ENCODE data around the gene KHDRBS2.

Gene KHDRBS2

DNA sequence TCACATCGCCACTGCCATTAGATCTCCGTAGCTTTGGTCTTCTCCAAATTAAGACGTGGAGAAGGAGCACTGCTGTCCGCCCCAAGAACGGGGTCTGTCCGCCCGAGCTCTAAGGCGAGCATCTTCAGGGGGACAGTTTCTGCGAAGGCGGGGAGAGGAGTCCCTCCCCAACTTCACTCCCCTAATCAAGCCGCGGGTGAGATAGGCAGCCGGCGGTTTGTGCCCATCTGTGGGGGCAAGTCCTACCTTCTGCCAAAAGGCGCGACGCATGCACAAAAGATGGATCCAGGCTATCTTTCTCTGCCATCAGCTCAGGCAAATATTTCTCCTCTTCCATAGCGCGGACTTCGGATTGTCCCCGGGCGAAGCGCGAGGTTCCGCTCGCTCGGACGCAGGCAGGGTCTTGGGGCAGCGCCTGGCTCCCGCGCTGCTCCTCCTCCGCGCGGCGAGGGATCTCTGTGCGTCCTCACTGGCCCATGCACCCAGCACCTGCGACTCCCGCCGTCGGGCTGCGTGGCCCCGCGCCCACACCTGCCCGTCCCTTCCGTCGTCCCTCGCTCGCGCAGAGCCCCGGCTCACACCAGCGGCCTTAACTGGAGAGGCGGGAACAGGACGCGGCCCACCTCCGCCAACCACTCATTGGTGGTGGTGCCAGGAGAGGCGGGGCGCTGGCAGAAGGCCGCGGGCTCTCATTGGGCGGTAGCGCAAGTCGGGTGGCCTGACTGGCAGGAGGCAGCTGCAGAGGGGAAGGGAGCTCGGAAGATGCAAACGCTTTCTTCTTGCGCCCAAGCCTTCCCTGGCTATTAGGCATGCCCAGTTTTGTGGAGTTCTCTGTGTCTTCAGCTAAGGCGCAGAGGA, at the start of gene KHDRBS2:
KHDRBS2 (minus strand) TSS at position 614 of the 858 bp plus-strand sequence.
- peak; percentile 46 for DNase-seq

DNA sequence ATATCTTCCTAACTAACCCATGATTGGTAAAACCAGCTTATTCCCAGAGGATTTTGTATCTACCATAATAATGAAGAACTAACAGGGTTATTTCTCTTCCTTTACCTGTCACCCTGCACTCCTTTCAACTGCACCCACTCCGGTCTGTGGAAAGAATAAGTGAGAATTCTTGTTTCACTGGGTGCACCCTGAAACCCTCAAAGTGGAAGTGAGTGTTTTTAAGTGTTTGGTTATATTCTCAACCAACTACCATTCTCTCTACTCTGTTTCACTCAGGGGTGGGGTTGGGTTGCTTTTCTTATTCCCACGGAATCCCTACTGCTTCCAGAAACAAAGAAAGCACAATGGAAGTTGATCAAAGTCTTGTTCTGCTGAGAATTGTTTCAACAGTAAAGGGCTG, 42.6 kb upstream of the KHDRBS2 start:
- no peak for DNase-seq

DNA sequence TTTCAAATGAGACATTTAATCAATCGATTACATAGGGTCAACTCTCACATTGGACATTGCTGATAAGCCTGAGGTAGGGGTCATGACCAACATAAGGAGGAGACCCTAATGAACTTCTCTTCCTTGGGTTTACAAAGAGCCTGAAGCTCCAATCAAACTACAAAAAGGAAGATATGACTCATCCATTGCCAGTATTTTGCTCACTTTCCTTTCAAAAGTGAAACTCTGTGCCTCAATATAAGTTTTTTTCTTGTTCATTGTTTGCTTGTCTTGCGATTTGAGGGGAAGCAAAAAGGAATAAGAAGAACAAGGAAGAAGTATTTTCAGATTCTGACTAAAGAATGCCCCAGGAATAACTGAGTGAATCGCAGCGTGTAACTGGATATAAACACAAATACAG, 38.8 kb upstream of the KHDRBS2 start:
- DNase-seq, result no peak

DNA sequence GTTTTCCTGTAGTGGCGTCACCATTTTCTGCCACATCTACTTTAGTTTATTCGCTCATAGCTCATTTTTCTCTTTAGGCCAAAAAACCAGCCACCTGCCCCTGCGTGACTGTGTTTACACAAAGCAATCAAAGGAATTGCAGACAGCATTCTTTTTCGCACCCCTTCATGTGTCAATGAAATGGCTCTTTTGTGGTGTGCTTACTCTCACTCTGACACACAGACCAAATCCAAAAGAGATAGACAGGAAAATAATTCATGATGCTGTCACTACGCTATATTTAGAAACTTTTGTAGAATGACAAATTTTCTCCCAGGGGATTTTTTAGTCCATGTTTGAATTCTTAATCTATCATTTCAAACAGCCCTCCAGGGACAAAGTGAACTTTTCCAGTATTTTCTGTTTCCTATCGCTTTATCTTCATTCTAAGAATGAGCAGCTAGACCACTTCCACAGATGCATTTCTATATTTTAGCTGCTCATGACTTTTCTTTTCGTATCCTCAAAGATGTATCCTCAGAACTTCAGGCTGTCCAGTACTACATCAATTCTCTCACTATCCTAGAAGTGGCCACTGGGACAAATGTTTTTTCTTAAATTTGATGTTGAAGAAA, 37.9 kb upstream of the KHDRBS2 start:
- DNase-seq, result no peak

DNA sequence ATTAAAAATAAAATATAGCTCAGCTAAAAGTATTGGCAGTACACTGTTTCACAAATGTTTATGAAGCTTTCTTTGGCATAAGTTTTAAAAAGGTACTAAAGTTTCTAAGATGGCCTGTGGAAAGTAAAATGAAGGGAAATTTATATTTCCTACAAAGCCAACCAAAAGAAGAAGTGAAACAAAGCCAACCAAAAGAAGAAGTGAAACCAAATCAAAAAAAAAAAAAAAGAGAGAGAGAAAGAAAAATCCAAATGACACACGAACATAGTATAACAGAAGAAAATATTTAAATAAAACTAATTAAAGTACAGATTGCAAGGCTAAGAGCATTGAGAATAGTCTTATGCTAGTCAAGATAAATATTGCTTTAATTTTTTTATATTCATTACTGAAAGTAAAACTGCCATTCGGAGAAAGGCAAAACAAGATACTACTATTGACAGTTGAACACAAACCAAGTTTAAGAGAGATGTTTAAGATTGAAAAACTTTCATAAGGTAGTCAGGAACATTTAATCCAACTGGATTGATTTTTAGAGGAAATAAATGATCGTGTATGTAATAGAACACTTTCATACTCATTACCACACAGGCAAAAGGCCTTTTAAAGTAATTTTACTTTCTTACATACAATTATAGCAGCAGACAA, 12.8 kb upstream of the KHDRBS2 start:
- DNase-seq, result no peak

DNA sequence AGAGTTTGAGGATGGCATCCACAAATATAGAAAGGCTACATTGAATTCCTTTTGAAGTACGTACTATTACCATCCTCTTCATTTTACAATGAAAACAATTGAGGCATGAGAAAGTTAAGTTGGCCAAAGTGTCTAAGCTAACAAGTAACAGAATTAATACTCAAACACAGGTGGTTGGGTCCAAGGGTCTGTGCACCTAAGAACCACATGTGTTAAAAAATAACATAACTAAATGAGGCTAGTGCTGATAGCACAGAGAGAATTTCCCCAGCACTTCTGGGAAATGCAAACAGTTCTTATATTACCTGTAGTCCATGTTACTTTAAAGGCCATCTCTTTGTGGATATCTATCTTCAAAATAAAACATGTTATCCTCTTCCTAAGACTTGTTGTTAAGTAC, 10.5 kb upstream of the KHDRBS2 start:
- DNase-seq, result no peak

DNA sequence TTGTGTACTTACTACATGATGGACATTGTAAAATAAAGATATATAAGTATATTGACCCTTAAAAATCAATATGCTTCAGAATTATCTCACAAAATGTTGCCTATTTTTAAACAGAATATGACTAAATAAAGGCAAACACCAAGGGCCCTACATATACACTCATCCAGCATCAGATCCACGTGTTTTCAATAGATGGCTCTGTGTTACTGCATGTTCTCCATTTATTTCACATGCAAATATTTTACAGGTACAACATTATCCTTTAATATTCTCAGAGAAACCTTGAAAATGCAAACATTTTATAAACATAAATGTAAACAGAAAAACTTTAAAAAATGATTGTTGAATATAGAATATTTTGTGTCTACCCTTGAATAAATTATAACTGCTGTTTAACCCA, 2.9 kb upstream of the KHDRBS2 start:
- DNase-seq, result no peak

DNA sequence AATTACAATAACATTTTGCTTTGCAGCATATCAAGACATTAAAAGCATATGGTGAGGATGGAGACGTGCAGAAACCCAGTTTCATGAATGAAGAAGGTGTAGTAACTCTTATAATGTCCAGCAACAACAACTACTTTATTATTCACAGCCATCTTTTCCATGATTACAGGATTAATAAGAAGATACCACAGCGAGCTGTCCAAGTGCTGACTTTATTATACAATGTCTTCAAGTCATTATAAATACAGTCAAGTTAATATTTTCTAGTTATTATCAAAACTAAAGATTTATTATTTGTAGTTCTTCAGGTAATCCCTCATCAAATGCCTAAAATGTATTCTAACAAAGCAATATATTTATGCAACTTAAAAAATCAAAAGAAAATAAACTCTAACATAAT, 2.5 kb upstream of the KHDRBS2 start:
- DNase-seq, result no peak

DNA sequence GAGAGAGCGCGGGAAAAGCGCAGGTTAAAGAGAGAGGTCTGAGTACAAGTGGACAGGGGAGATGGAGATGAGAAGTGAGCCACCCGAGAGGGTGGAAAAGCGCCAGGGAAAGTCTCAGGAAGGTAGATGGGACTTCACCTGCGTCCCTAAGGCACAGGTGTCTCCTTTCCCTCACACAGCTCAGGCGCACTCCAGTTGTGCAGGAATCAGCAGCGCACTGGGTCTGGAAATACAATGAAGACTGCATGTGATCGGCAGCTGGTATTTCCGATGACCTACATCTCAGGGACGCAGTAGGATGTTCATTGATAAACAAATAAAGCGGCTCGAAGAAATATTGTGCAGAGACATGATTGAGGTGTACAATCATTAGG, 432 bp upstream of the KHDRBS2 start:
- no peak for DNase-seq

DNA sequence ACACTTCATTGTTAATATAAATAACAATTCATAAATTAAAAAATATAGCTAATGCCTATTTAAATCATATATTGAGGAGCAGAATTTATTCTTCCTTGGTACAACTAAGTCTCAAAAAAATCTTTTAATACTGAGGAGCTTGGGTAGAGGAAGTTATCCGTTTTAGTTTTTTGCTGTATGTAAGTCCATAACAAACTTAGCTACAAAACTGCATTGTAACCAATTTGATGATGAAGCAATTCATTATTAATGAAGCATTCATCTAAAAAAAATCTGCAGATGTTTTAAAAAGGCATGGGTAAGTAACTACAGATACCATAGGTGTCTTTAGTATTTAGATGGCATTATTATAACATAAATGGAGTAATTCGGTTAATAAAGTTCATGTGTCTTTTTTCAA, 1.3 kb downstream of the KHDRBS2 start:
- DNase-seq, result no peak

DNA sequence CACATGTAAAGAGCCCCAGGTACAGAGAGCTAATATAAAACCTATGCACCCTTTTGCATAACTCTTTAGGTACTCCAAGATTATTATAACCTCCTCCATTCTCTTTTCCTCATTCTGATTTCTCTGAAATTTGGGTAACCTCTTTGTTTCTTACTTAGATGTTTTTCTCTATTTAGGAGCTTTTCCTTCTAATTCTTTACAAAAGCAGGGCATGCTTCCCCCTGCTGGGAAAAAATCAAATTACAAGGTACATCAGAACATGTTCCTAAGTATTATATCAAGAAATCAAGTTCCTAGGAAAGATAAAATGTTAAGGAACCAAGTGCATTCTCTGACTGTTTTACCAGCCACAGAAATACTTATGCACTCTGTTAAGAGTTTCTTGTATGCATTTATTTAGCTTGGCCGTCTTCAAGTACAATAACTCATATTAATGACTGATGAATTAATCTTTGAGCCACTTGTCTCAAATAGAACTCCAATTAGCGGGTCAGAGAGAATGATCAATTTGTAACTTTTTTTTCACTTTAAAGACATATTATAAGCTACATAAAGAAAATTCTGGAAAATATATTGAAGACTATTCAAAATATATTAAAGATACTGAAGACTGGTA, 2.1 kb downstream of the KHDRBS2 start:
- peak; percentile 29 for DNase-seq

DNA sequence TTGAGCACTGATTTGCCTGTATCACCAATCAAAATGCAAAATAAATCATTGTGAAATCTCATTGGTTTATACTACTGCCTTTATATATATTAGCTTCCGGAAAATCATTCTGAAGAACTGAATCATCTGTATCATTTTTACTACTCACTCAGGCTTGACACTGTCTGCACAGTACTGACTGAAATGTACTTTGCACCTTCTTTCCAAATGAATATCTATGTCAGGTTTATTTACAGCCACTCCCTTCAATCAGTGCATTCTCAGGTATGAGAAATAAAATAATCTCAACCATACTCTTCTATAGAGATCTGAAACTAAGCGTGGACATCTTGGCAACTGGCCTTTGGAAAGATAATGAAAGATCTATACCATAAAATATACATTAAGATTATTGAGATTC, 2.7 kb downstream of the KHDRBS2 start:
- DNase-seq, result no peak

DNA sequence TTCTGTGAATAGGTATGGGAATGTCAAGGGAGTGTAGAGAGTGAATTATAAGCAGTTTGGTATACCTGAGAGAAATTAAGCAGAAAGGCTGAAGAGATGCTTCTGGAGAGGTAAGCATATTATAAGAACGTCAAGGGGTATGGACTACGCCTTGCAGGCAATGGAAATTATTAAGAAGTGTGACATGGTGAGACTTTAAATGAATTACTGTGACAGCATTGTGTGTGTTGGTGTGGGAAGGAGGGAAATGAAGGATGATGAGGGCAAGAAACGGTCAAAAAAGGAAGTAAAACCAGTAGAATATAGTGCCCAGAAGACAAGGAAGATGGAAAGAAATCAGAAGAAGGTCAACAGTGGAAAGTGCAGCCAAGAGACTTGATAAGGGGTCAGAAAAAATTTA, 5.9 kb downstream of the KHDRBS2 start:
- no peak for DNase-seq

DNA sequence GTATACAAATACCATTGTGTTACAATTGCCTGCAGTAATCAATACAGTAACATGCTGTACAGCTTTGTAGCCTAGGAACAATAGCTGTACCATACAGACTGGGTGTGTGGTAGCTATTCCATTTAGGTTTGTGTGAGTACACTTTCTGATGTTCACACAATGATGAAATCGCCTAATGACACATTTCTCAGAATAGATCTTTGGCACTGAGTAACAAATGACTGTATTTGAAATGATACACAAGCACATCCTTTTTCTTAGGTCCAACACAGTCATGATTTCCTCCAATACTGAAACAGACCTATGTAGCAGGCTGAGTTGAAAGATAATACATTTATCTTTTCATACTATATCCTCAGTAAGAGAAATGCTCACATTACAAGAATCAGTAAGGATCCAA, 13.9 kb downstream of the KHDRBS2 start:
- no peak for DNase-seq

DNA sequence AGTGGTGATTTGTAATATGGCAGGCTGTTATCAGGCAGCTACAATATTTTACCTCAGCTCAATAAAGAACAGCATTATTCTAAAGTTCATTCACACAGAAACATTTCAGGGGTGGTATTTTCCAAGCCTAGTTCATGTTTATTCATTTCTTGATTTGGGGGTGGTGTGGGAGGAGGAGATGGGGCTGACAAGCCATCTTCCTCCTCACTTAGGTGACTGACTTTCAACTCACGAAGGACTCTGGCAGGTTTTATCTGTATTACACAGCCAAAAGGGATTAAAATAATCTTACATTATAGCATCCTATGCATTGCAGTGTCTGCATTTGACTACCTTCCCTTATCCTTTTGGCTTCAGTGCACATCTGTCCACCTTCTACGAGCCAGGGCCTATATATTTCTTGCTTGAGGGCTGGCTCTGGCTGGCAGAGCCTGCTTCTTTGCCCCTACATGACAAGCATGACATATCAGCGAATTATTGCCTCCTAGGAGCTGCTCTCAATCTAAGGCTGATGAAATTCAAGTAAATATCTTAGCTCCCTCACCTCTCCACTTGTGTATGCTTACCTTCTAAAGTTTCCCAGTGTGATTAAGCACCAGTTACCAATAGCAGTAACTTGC, 20.0 kb downstream of the KHDRBS2 start:
- DNase-seq, result no peak

DNA sequence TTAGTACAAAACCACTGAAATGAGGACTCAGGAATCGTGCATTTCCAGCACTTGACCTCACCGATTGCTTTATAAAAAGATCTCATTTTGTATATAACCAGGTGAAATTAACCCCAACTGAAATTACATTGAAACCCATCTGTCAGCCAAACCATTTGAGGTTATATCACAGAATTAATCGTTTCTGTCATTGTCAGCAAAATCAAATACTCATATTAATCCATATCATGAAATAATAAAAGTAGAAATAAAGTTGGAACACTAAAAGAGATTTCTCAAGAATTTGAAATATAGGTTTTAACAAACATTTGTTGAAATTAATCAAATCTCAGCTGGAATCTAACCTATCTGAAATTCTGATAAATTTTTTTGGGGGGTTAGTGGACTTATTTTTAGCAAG, 23.7 kb downstream of the KHDRBS2 start:
- no peak for DNase-seq

DNA sequence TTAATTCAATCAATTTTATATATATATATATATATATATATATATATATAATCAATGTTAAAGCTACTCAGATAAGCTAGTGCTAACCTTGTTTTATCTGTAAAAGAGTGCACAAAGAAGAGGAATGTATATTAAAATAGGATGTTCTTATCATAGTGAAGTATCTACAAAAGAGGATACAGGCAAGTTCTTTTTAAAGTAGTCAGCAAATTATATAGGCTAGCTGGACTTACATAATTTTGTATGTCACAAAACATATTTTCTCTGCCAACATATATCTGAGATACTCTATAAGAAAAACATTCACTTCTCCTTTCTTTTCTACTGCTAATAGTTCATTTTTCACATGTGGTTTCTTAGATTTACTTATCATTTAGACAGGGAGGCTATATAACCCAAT, 39.9 kb downstream of the KHDRBS2 start:
- no peak for DNase-seq

DNA sequence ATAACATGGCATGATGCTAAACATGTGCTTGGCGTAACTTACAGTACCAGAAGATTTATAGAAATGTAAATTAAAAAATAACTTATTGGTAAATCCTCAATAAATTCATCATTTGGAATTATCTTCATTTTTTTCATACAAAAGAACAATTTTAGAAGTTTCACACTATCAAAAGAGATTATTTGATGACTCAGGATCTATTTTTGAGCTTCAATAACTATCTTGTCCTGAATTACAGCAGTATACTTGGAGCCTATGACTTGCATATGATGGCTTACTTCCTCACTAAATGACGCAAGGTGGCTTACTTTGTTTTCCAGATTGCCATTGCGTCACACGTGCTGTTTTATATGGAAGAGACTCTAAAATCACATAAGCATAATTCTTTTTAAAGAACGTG, 49.2 kb downstream of the KHDRBS2 start:
- no peak for DNase-seq

DNA sequence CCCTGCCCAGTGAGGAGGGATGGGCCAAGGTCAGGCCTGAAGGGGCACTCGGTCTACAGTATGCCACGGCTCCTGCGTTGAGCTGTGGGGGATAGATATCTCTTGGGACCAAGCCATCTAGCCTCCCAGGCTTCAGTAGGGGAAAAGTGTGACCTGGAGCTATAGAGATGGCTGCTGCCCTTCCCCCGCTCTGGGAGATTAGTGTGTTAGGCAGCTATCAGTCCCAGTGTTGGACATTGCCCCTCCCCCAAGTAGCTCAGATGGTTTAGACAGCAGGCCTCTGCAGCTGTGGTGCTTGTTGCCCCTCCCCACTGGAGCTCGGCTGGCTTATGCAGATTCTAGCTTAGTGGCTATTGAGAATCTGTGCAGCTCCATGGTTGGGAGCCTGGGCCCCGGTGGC, 56.8 kb downstream of the KHDRBS2 start:
- no peak for DNase-seq

DNA sequence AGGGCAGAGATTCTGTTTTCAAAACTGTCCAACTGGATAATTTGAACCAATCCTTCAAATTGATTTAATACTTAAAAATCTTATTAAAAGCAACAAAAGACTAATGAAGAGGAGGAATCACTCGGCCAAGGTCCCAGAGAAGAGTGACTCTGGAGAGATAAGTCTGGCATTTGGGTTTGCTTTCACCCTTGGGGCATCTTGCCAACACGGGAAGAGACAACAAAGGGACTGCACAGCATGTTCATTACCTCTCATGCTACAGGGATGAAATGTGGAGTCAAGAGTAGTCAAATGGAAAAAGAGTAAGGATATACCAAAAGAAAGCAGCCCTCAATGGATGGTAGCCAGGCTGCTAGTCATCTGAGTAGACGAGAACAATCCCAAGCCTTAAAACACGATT, 68.2 kb downstream of the KHDRBS2 start:
- DNase-seq, result no peak

DNA sequence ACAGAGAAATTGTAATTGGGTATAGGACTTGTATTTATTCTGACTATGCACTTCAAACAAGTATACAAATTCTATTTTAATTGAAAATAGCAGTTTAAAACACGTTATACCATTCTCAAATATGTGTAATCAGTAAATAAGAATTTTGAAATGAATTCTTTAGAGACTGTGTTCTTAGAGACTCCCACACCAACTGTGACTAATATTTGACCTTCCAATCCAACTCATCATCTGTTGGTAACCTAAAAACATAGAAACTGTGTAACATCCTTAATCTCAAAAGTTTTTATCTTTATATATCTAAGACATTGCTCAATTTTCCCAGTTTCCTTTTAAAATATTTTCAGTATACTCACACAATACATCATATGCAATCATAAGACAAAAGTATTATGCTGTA, 83.9 kb downstream of the KHDRBS2 start:
- no peak for DNase-seq

DNA sequence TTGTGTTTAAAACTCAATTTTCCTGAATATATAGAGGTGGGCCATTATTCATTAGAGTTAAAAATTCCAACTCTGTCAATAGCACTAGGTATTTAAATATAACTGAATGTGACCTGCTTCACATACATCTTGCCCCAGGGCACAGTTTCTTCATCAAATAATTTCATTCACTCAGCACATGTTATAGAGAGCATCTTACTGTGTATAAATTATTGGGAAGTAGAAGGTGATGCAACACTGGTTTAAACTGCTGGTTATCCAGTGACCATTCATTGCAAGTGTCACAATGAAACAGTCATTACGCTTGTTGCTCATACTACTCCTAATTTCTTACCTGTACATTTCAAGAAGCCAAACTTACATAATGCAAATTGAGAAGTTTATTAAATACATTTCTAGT, 93.4 kb downstream of the KHDRBS2 start:
- DNase-seq, result no peak

DNA sequence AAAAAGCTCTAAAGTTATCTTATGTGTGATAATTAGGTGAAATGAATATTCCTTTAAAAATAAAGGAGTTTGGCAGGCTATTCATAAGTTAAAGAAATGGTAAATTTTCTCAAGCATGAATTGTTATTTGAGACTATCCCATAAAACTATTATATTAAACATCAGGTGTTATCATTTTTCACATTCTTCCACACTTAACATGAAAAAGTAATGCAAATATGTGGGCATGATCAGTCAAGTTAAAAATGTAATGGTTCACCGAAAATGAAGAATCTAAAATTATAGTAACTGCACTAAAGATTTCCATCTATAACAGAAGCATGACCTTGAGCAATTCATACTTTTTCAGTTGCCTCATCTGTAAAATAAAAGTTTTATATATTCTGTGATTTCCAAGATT, 110.8 kb downstream of the KHDRBS2 start:
- no peak for DNase-seq

All from NCI-H2171 treated with DMSO at 0.1 percent for 48 hours (cell line).